Left lung (tissue), 10 donors: ENCODE data around the gene LAS1L. TPM values are rescaled to one million over a fixed set of nuclear protein-coding genes. Genes with fewer than 3 reads are reported as not detected.
"Not testable (repeated sequence)": the region's sequence is repeated elsewhere in the genome, so short reads cannot be mapped to it uniquely, and the experiment has no call there.

ENCODE experiments used
- ATAC-seq: fragments of 200-7000 bp; cut with Tn5 transposase; one replicate; pipeline ENCODE4 v1.9.1; 2020; ENCODE audit warnings: moderate library complexity
- DNase-seq, 4 donors: peaks; one replicate each; pipeline ENCODE4 v3.0.0-alpha.2; 2013 to 2020
- H3K27ac ChIP-seq, 2 donors: fragments of 200-600 bp; sonication (generic) in 1 of 2; one replicate each; pipeline versions ENCODE4 v1.5.0 to v1.8.0; 2020 to 2021
- H3K27me3 ChIP-seq, 2 donors: fragments of 200-600 bp; sonication (generic) in 1 of 2; one replicate each; pipeline versions ENCODE4 v1.5.0 to v1.8.0; 2020 to 2021
- H3K36me3 ChIP-seq, 2 donors: fragments of 200-600 bp; sonication (generic) in 1 of 2; one replicate each; pipeline versions ENCODE4 v1.5.0 to v1.8.0; 2020 to 2021
- H3K4me1 ChIP-seq, 2 donors: fragments of 200-600 bp; one replicate each; pipeline ENCODE4 v1.8.0; 2021
- H3K4me3 ChIP-seq, 2 donors: fragments of 200-600 bp; sonication (generic) in 1 of 2; one replicate each; pipeline versions ENCODE4 v1.5.0 to v1.8.0; 2020 to 2021; ENCODE audit warnings: mild to moderate bottlenecking in 1 of 2
- H3K9me3 ChIP-seq, 2 donors: fragments of 200-600 bp; sonication (generic) in 1 of 2; one replicate each; pipeline versions ENCODE4 v1.5.0 to v1.8.0; 2020 to 2021
- intact Hi-C, 2 donors: fragments of 100-400 bp; cut with DNase I; formaldehyde crosslinking; loops; one replicate each; pipeline versions ENCODE4 v1.11.2 to v1.14.2; 2022
- polyA plus RNA-seq, 6 donors: library from polyadenylated mRNA; unstranded; fragments of 120-200 nt; gene quantifications; one replicate each; pipeline ENCODE4 v1.2.1, GENCODE V29; 2013; ENCODE audit not compliant: insufficient read length in 6 of 6
- total RNA-seq, 2 donors: library from RNA; stranded (reverse); fragmentation: NEBNext Ultra II Directional; extraction: Animal tissue kit (Norgen Biotek cat#: 25700); gene quantifications; one replicate each; pipeline ENCODE4 v1.2.1, GENCODE V29; 2021
- TF ChIP-seq, protein P1 (sequence below), 2 donors: fragments of 200-600 bp; sonication (generic) in 1 of 2; IDR thresholded peaks; one replicate each; pipeline versions ENCODE4 v1.5.0 to v1.8.0; 2021; ENCODE audit warnings: antibody characterized with exemption in 2 of 2
- donor health status: DM: no; HTN: yes; CAD: no.
- donor health status: DM: no; HTN: no; CAD: no.

Gene LAS1L
- total and polyA plus RNA-seq, 8 donors: 19.6 to 43.9 (median 41.7) TPM

DNA sequence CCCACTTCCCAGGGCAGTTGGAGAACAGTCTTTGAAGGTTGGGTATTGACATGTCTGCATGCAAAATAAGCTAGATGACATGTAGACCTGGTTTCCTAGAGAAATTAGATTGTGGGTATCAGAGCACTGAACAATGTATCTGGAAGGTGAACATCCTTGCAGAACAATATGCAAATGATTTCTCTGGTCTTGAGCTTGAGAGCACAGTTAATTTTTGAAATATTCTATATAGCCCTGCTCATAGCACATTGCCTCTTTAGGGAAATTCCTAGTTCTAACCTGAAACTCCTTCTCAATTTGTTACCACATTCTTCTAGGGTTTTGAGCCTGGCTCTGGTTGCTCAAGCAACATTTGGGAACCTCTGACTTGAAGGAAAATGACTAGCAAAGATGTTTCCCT is 41.6 kb upstream of the LAS1L start:
- Histone ChIP-seq H3K9me3 (no peaks in the 10 kb centered on the region), H3K4me1 (no peaks in the 10 kb centered on the region), H3K4me3 (no peak overlapping the region), H3K36me3 (no peaks in the 10 kb centered on the region), H3K27me3 (no peaks in the 10 kb centered on the region), H3K27ac (no peak overlapping the region)
- no peak for ATAC-seq
- no peak for DNase-seq
- TF ChIP-seq, protein P1, sequence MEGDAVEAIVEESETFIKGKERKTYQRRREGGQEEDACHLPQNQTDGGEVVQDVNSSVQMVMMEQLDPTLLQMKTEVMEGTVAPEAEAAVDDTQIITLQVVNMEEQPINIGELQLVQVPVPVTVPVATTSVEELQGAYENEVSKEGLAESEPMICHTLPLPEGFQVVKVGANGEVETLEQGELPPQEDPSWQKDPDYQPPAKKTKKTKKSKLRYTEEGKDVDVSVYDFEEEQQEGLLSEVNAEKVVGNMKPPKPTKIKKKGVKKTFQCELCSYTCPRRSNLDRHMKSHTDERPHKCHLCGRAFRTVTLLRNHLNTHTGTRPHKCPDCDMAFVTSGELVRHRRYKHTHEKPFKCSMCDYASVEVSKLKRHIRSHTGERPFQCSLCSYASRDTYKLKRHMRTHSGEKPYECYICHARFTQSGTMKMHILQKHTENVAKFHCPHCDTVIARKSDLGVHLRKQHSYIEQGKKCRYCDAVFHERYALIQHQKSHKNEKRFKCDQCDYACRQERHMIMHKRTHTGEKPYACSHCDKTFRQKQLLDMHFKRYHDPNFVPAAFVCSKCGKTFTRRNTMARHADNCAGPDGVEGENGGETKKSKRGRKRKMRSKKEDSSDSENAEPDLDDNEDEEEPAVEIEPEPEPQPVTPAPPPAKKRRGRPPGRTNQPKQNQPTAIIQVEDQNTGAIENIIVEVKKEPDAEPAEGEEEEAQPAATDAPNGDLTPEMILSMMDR (IDR thresholded peaks at IDR 0.05): no peak
- intact Hi-C loops: loop anchor here in 1 of 2 donors (5.0 kb wide), 1 partner anchor 411 kb away; no protein-coding TSS in a partner anchor

DNA sequence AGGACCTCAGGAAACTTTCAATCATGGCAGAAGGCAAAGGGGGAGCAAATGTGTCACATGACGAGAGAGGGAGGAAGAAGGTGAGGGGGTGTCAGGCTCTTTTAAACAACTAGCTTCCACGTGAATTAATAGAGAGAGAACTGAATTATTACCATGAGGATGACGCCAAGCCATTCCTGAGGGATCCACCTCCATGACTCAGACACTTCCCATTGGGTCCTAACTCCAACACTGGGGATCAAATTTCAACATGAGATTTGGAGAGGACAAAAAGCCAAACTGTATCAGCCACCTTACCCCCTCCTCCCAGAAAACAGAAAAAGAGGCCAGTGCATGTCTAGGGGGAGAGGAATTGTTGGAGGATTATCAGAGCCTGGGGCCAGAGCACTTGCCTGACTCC is 40.4 kb upstream of the LAS1L start:
- Histone ChIP-seq H3K9me3 (no peaks in the 10 kb centered on the region), H3K27ac (no peak overlapping the region), H3K4me1 (no peaks in the 10 kb centered on the region), H3K27me3 (no peaks in the 10 kb centered on the region), H3K36me3 (no peaks in the 10 kb centered on the region), H3K4me3 (no peak overlapping the region)
- intact Hi-C loops: loop anchor here in 1 of 2 donors (5.0 kb wide), 1 partner anchor 412 kb away; no protein-coding TSS in a partner anchor
- ATAC-seq: no peak
- TF ChIP-seq, protein P1 (IDR thresholded peaks at IDR 0.05): no peak
- DNase-seq: no peak

DNA sequence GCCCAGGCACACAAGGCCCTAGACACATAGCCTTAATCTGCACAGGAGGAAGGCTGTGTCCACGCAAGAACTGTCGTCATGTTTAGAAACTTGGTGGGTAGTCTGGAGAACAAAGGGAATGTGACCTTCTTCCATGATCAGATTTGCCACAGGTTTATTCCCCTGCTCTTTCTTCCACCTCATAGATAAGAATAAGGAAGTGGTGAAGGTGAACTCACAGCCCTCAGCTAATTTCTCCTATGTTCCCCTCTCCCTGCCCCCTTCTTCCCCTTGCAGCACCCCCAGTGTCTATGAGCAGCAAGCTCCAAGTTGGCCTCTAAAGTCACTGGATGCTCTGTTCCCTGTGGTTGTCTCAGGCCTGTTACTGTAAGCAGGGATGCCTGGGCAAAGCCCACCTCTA is 39.8 kb upstream of the LAS1L start:
- Histone ChIP-seq H3K27ac (no peak overlapping the region), H3K36me3 (no peaks in the 10 kb centered on the region), H3K27me3 (no peaks in the 10 kb centered on the region), H3K9me3 (no peaks in the 10 kb centered on the region), H3K4me3 (no peak overlapping the region), H3K4me1 (no peaks in the 10 kb centered on the region)
- intact Hi-C loops: no loop called here
- ATAC-seq (no peak), DNase-seq (no peak)
- TF ChIP-seq, protein P1 (IDR thresholded peaks at IDR 0.05): no peak

DNA sequence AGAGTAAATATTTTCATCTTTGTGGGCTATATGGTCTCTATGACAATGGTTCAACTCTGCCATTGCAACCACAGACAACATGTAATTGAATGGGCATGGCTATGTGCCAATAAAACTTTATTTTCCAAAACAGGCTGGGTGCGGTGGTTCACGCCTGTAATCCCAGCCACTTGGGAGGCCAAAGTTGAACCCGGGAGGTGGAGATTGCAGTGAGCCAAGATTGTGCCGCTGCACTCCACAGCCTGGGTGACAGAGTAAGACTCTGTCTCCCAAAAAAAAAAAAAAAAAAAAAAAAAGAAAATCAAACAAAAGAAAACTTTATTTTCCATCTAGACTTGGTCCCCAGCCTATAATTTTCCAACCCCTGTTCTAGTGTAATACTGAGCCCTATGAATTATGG is 38.4 kb upstream of the LAS1L start:
- Histone ChIP-seq H3K36me3 (no peaks in the 10 kb centered on the region), H3K27me3 (no peaks in the 10 kb centered on the region), H3K27ac (no peak overlapping the region), H3K4me1 (no peaks in the 10 kb centered on the region), H3K9me3 (no peaks in the 10 kb centered on the region), H3K4me3 (no peak overlapping the region)
- ATAC-seq (no peak), DNase-seq (no peak)
- TF ChIP-seq, protein P1 (IDR thresholded peaks at IDR 0.05): no peak
- intact Hi-C loops: no loop called here

DNA sequence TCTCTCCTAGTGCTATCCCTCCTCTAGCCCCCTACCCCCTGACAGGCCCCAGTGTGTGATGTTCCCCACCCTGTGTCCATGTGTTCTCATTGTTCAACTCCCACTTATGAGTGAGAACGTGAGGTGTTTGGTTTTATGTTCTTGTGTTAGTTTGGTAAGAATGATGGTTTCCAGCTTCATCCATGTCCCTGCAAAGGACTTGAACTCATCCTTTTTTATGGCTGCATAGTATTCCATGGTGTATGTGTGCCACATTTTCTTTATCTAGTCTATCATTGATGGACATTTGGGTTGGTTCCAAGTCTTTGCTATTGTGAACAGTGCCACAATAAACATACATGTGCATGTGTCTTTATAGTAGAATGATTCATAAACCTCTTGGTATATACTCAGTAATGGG is 28.3 kb upstream of the LAS1L start:
- intact Hi-C loops, H3K36me3 ChIP-seq, ATAC-seq: not testable (repeated sequence)

More for the DNA sequence above, 28.3 kb upstream of the LAS1L start:
- not testable (repeated sequence) for H3K27ac ChIP-seq, H3K27me3 ChIP-seq, H3K4me1 ChIP-seq, DNase-seq, H3K9me3 ChIP-seq, H3K4me3 ChIP-seq
